GM23338 (cell line): ENCODE results near the gene ZSCAN21. TPM values are rescaled to one million over a fixed set of nuclear protein-coding genes. Genes with fewer than 3 reads are reported as not detected.
A peak's percentile ranks its signal among the peaks of the same experiment; 100 is the strongest.

Experiments
- ATAC-seq: fragments of 200-7000 bp; cut with Tn5 transposase; 3 replicates; pipeline ENCODE4 v1.9.1; 2020
- DNase-seq: peaks from one replicate; pipeline ENCODE4 v3.0.0-alpha.2; 2015; ENCODE audit warnings: low spot score
- H2AFZ ChIP-seq: fragments of 200-600 bp; sonication (generic); 2 replicates; pipeline ENCODE4 v1.8.0; 2016; ENCODE audit warnings: antibody characterized with exemption, mild to moderate bottlenecking, moderate library complexity
- H3F3A ChIP-seq: fragments of 200-600 bp; sonication (generic); replicated peaks from 2 replicates; pipeline ENCODE4 v1.8.0; 2017; ENCODE audit warnings: antibody characterized with exemption, mixed run types, low read depth
- H3K27ac ChIP-seq: fragments of 200-600 bp; sonication (generic); 2 replicates; pipeline ENCODE4 v1.6.1; 2016; ENCODE audit warnings: low read depth
- H3K27me3 ChIP-seq: fragments of 200-600 bp; sonication (generic); 2 replicates; pipeline ENCODE4 v1.8.0; 2016; ENCODE audit warnings: mild to moderate bottlenecking, mixed run types, moderate library complexity; ENCODE audit not compliant: insufficient read depth
- H3K36me3 ChIP-seq: fragments of 200-600 bp; sonication (generic); 2 replicates; pipeline ENCODE4 v1.8.0; 2016; ENCODE audit warnings: mild to moderate bottlenecking; ENCODE audit not compliant: insufficient read depth
- H3K4me1 ChIP-seq: fragments of 200-600 bp; sonication (generic); 2 replicates; pipeline ENCODE4 v1.8.0; 2016; ENCODE audit warnings: mild to moderate bottlenecking, moderate library complexity; ENCODE audit not compliant: insufficient read depth
- H3K4me2 ChIP-seq: fragments of 200-600 bp; sonication (generic); 2 replicates; pipeline ENCODE4 v1.7.1; 2017; ENCODE audit warnings: mixed run types
- H3K4me3 ChIP-seq: fragments of 200-600 bp; sonication (generic); 2 replicates; pipeline ENCODE4 v1.6.1; 2016; ENCODE audit warnings: mixed run types
- H3K79me2 ChIP-seq: fragments of 200-600 bp; sonication (generic); replicated peaks from 2 replicates; pipeline ENCODE4 v1.8.0; 2017; ENCODE audit warnings: mild to moderate bottlenecking; ENCODE audit not compliant: insufficient read depth
- H3K9me2 ChIP-seq: fragments of 200-600 bp; sonication (generic); 2 replicates; pipeline ENCODE4 v1.8.0; 2017; ENCODE audit not compliant: insufficient read depth
- H4K20me1 ChIP-seq: fragments of 200-600 bp; sonication (generic); replicated peaks from 2 replicates; pipeline ENCODE4 v1.8.0; 2017; ENCODE audit warnings: mild to moderate bottlenecking; ENCODE audit not compliant: insufficient read depth
- H3K27ac Mint-ChIP-seq: 2 replicates; pipeline ENCODE4 v1.8.0; 2020; ENCODE audit warnings: inconsistent platforms, mild to moderate bottlenecking, moderate library complexity, mixed read lengths
- H3K27me3 Mint-ChIP-seq: 3 replicates; pipeline ENCODE4 v1.8.0; 2022; ENCODE audit warnings: low read depth, mild to moderate bottlenecking, moderate library complexity, mixed read lengths, inconsistent platforms; ENCODE audit not compliant: insufficient read depth, poor library complexity
- H3K36me3 Mint-ChIP-seq: 3 replicates; pipeline ENCODE4 v1.8.0; 2021; ENCODE audit warnings: low read depth, mild to moderate bottlenecking, inconsistent platforms, moderate library complexity, mixed read lengths
- H3K4me1 Mint-ChIP-seq: 3 replicates; pipeline ENCODE4 v1.8.0; 2020; ENCODE audit warnings: mild to moderate bottlenecking, inconsistent platforms, mixed read lengths
- H3K4me3 Mint-ChIP-seq: 3 replicates; pipeline ENCODE4 v1.8.0; 2021; ENCODE audit warnings: moderate library complexity, mild to moderate bottlenecking, inconsistent platforms, mixed read lengths
- H3K9me3 Mint-ChIP-seq: 3 replicates; pipeline ENCODE4 v1.8.0; 2020; ENCODE audit warnings: moderate library complexity, mild to moderate bottlenecking, inconsistent platforms, mixed read lengths
- CREB1 ChIP-seq: fragments of 250-450 bp; sonication (Bioruptor Pico); IDR thresholded peaks from 2 replicates; pipeline ENCODE4 v1.5.0; 2020; ENCODE audit warnings: low read depth, mild to moderate bottlenecking, moderate library complexity
- CTCF ChIP-seq, 2 experiments: fragments of 200-600 bp in 1 of 2; sonication (generic) in 1 of 2; conservative IDR thresholded peaks; 2 replicates each; pipeline versions ENCODE4 v1.5.1 to v1.6.1; 2016 to 2017; ENCODE audit warnings: antibody characterized with exemption in 2 of 2, low read depth in 2 of 2, mild to moderate bottlenecking in 2 of 2, moderate library complexity in 1 of 2
- ETS1 ChIP-seq: IDR thresholded peaks from 2 replicates; pipeline ENCODE4 v1.6.1; 2016; ENCODE audit warnings: antibody characterized with exemption
- EZH2 ChIP-seq: fragments of 200-600 bp; sonication (generic); IDR thresholded peaks from one replicate; pipeline ENCODE4 v1.8.0; 2017; ENCODE audit warnings: antibody characterized with exemption, mild to moderate bottlenecking, low read depth; ENCODE audit not compliant: unreplicated experiment
- EZH2phosphoT487 ChIP-seq: fragments of 200-600 bp; sonication (generic); IDR thresholded peaks from one replicate; pipeline ENCODE4 v1.8.1; 2018; ENCODE audit warnings: antibody characterized with exemption; ENCODE audit not compliant: unreplicated experiment
- JUNB ChIP-seq: IDR thresholded peaks from one replicate; pipeline ENCODE4 v1.6.1; 2016; ENCODE audit warnings: antibody characterized with exemption; ENCODE audit not compliant: unreplicated experiment
- NANOG ChIP-seq: IDR thresholded peaks from 2 replicates; pipeline ENCODE4 v1.6.1; 2016; ENCODE audit warnings: antibody characterized with exemption, borderline replicate concordance
- POLR2AphosphoS5 ChIP-seq: IDR thresholded peaks from 2 replicates; pipeline ENCODE4 v1.6.1; 2016; ENCODE audit warnings: antibody characterized with exemption, low read depth
- STAT1 ChIP-seq: IDR thresholded peaks from one replicate; pipeline ENCODE4 v1.6.1; 2016; ENCODE audit warnings: antibody characterized with exemption; ENCODE audit not compliant: unreplicated experiment
- ZNF114 ChIP-seq: fragments of 250-450 bp; sonication (Bioruptor Pico); IDR thresholded peaks from 2 replicates; pipeline ENCODE4 v1.5.0; 2020; ENCODE audit warnings: mild to moderate bottlenecking, moderate library complexity
- ZNF331 ChIP-seq: fragments of 250-450 bp; sonication (Bioruptor Pico); IDR thresholded peaks from 2 replicates; pipeline ENCODE4 v1.5.0; 2020; ENCODE audit warnings: low read depth, mild to moderate bottlenecking, moderate library complexity
- polyA plus RNA-seq: library from polyadenylated mRNA; unstranded; fragments of >200 nt; fragmentation: Nextera tagmentation; extraction: Ambion mirVana; gene quantifications from 2 replicates; pipeline ENCODE4 v1.2.1, GENCODE V29; 2016
- total RNA-seq: library from RNA; depleted of rRNA; stranded (reverse); fragments of >200 nt; shearing (Covaris generic); gene quantifications from 2 replicates; pipeline ENCODE4 v1.2.3, GENCODE V29; 2014
- TF ChIP-seq, protein P1 (sequence below): IDR thresholded peaks from one replicate; pipeline ENCODE4 v1.6.1; 2018; ENCODE audit warnings: antibody characterized with exemption; ENCODE audit not compliant: unreplicated experiment

ZSCAN21 gene
- total and polyA plus RNA-seq, 2 experiments from 2014 or later, result 15.7 to 21.8 TPM

DNA sequence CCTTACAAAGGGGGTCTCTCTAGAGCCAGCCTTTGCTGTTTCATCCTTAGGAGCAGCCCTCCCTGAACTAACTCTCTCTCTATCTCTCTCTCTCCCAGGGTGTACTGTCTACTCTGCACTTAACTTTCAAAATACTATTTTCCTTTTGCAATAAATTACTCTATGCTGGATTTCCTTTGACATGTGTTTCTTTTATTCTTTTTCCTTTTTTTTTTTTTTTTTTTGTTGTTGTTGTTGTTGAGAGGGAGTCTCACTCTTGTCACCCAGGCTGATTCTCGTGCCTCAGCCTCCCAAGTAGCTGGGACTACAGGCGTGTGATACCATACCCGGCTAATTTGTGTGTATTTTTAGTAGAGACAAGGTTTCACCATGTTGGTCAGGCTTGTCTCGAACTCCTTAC lies 33.4 kb downstream of the ZSCAN21 start:
- H3K4me1 ChIP-seq, result peaks cover 15% of the 10 kb centered on the region
- Mint-ChIP-seq H3K27me3 (peaks cover 16% of the 10 kb centered on the region), H3K9me3 (peaks cover 9% of the 10 kb centered on the region; the same call in 2 of the 3 replicates), H3K36me3 (peaks cover 30% of the 10 kb centered on the region), H3K4me3 (peak overlapping the region; percentile 95), H3K4me1 (peaks cover 23% of the 10 kb centered on the region), H3K27ac (peak overlapping the region; percentile 95)
- H3K79me2 ChIP-seq, result peaks cover 33% of the 10 kb centered on the region
- H4K20me1 ChIP-seq, result peaks cover 20% of the 10 kb centered on the region
- H3F3A ChIP-seq, result peaks cover 20% of the 10 kb centered on the region
- peak overlapping the region; percentile 62 for H3K27ac ChIP-seq
- H3K9me2 ChIP-seq, result no peaks in the 10 kb centered on the region
- no peak overlapping the region for H2AFZ ChIP-seq
- H3K36me3 ChIP-seq, result peaks cover 19% of the 10 kb centered on the region
- H3K4me2 ChIP-seq, result peak overlapping the region; percentile 37
- H3K4me3 ChIP-seq, result peak overlapping the region; percentile 94; the same call in 1 of the 2 replicates
- H3K27me3 ChIP-seq, result no peaks in the 10 kb centered on the region
- TF ChIP-seq JUNB, result no peak
- no peak for TF ChIP-seq EZH2phosphoT487
- no peak for TF ChIP-seq CTCF (conservative IDR thresholded peaks at IDR 0.05; ENCODE audit: low read depth in 2 of 2)
- no peak for TF ChIP-seq EZH2
- TF ChIP-seq ZNF331 (CRISPR knock-in tag), result no peak
- no peak for TF ChIP-seq STAT1
- TF ChIP-seq NANOG, result no peak
- TF ChIP-seq POLR2AphosphoS5, result no peak
- no peak for DNase-seq
- ATAC-seq, result peak; percentile 9

- H3K36me3 ChIP-seq, result no peaks in the 10 kb centered on the region
- peaks cover 3% of the 10 kb centered on the region; the same call in 1 of the 3 replicates for H3K9me3 Mint-ChIP-seq
- TF ChIP-seq NANOG (no peak), POLR2AphosphoS5 (no peak), CTCF (conservative IDR thresholded peaks at IDR 0.05; ENCODE audit: low read depth in 2 of 2) (no peak), ETS1 (no peak), STAT1 (no peak), CREB1 (CRISPR knock-in tag) (no peak), EZH2phosphoT487 (no peak), ZNF114 (CRISPR knock-in tag) (no peak)
- TF ChIP-seq, protein P1, sequence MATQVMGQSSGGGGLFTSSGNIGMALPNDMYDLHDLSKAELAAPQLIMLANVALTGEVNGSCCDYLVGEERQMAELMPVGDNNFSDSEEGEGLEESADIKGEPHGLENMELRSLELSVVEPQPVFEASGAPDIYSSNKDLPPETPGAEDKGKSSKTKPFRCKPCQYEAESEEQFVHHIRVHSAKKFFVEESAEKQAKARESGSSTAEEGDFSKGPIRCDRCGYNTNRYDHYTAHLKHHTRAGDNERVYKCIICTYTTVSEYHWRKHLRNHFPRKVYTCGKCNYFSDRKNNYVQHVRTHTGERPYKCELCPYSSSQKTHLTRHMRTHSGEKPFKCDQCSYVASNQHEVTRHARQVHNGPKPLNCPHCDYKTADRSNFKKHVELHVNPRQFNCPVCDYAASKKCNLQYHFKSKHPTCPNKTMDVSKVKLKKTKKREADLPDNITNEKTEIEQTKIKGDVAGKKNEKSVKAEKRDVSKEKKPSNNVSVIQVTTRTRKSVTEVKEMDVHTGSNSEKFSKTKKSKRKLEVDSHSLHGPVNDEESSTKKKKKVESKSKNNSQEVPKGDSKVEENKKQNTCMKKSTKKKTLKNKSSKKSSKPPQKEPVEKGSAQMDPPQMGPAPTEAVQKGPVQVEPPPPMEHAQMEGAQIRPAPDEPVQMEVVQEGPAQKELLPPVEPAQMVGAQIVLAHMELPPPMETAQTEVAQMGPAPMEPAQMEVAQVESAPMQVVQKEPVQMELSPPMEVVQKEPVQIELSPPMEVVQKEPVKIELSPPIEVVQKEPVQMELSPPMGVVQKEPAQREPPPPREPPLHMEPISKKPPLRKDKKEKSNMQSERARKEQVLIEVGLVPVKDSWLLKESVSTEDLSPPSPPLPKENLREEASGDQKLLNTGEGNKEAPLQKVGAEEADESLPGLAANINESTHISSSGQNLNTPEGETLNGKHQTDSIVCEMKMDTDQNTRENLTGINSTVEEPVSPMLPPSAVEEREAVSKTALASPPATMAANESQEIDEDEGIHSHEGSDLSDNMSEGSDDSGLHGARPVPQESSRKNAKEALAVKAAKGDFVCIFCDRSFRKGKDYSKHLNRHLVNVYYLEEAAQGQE, result no peak
These were observed 35.9 kb downstream of the ZSCAN21 start for GRCh38 chr7:100085515-100085914.

More at GRCh38 chr7:100085515-100085914, 35.9 kb downstream of the ZSCAN21 start:
- Histone ChIP-seq H3K9me2 (no peaks in the 10 kb centered on the region), H3F3A (peaks cover 23% of the 10 kb centered on the region; the same call in 1 of the 2 replicates), H2AFZ (no peak overlapping the region), H3K79me2 (peaks cover 16% of the 10 kb centered on the region), H4K20me1 (peaks cover under 1% of the 10 kb centered on the region; the same call in 1 of the 2 replicates), H3K27ac (no peak overlapping the region), H3K27me3 (no peaks in the 10 kb centered on the region), H3K4me1 (peaks cover 14% of the 10 kb centered on the region), H3K4me3 (no peak overlapping the region), H3K4me2 (no peak overlapping the region)
- H3K4me3 Mint-ChIP-seq, result no peak overlapping the region
- H3K4me1 Mint-ChIP-seq, result peaks cover 26% of the 10 kb centered on the region
- H3K27ac Mint-ChIP-seq, result no peak overlapping the region
- DNase-seq (no peak), ATAC-seq (no peak)
- peaks cover 11% of the 10 kb centered on the region for H3K36me3 Mint-ChIP-seq
- peaks cover 13% of the 10 kb centered on the region for H3K27me3 Mint-ChIP-seq
